ENCODE measurements around the gene CCDC34.

The CCDC34 gene

GRCh38 chr11:27392278-27393114 is 29.5 kb upstream of the CCDC34 start:
- DNase-seq: no peak

GRCh38 chr11:27391331-27392015 is 28.5 kb upstream of the CCDC34 start:
- no peak for DNase-seq

- DNase-seq: no peak
Measured at GRCh38 chr11:27390318-27391295, 27.6 kb upstream of the CCDC34 start.

- DNase-seq: peak; percentile 25
Measured at GRCh38 chr11:27388869-27389268, 25.9 kb upstream of the CCDC34 start.

GRCh38 chr11:27388001-27388400 is 25.0 kb upstream of the CCDC34 start:
- DNase-seq: peak; percentile 30

- peak; percentile 28 for DNase-seq
Measured at GRCh38 chr11:27387362-27387761, 24.3 kb upstream of the CCDC34 start.

- DNase-seq: no peak
Measured at GRCh38 chr11:27386181-27386845, 23.3 kb upstream of the CCDC34 start.

- no peak for DNase-seq
Measured at GRCh38 chr11:27385245-27385644, 22.2 kb upstream of the CCDC34 start.

- DNase-seq: no peak
Measured at GRCh38 chr11:27384227-27384626, 21.2 kb upstream of the CCDC34 start.

- DNase-seq: no peak
Measured at GRCh38 chr11:27383645-27384044, 20.6 kb upstream of the CCDC34 start.

GRCh38 chr11:27381238-27381666 is 18.2 kb upstream of the CCDC34 start:
- no peak for DNase-seq

- no peak for DNase-seq
Measured at GRCh38 chr11:27380771-27381170, 17.8 kb upstream of the CCDC34 start.

GRCh38 chr11:27379449-27379848 is 16.4 kb upstream of the CCDC34 start:
- no peak for DNase-seq

GRCh38 chr11:27375370-27375769 is 12.4 kb upstream of the CCDC34 start:
- no peak for DNase-seq

GRCh38 chr11:27373856-27374602 is 11.0 kb upstream of the CCDC34 start:
- no peak for DNase-seq

- no peak for DNase-seq
Measured at GRCh38 chr11:27373392-27373791, 10.4 kb upstream of the CCDC34 start.

- no peak for DNase-seq
Measured at GRCh38 chr11:27372164-27372563, 9.1 kb upstream of the CCDC34 start.

GRCh38 chr11:27371489-27371888 is 8.5 kb upstream of the CCDC34 start:
- no peak for DNase-seq

GRCh38 chr11:27370374-27370773 is 7.4 kb upstream of the CCDC34 start:
- DNase-seq: no peak

GRCh38 chr11:27367881-27368280 is 4.9 kb upstream of the CCDC34 start:
- DNase-seq: no peak

- DNase-seq: no peak
Measured at GRCh38 chr11:27363576-27364117, 632 bp upstream of the CCDC34 start.
